Brain pericyte (primary cell): ENCODE data around the gene ARHGEF12.
A peak's percentile ranks its signal among the peaks of the same experiment; 100 is the strongest.

Source experiments
- DNase-seq: peaks from one replicate; pipeline ENCODE4 v3.0.0-alpha.2; 2012; ENCODE audit warnings: low read depth, low spot score

The ARHGEF12 gene

DNA sequence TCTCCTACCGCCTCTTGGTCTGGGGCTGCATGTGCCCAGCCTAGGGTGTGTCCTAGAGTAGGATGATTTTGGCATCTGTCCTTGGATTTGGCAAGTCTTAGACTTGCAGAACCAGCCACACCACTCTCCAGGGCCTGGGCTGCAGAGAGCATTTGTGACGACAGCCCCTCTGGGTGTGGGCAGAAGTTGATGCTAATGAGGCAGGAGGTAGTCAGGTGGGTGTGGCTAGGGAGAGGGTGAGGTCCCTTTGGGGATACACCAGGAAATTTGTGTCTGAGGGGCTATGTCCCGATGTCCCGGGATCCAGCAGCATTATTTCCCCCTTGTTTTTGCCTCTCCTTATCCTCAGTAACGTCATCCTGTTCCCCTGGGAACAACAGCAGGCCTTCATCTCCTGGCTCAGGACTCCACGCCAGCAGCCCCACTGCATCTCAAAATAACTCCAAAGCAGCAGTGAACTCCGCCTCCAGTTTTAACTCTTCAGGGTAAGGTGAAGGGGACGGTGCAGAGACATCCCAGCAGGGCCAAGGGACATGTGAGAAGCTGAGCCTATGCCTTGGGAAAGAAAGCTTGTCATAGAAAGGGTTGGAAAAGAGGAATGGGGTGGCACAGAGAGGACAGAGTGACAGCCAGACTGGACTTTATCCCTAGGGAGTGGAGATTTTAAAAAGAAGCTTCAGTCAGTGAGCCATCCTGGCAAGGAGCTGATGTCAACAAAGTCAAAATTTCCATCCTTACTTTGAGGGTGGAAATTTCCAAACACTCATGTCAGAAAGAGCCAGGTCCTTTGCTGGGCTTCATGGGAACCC, 19.1 kb upstream of the ARHGEF12 start:
- no peak for DNase-seq

DNA sequence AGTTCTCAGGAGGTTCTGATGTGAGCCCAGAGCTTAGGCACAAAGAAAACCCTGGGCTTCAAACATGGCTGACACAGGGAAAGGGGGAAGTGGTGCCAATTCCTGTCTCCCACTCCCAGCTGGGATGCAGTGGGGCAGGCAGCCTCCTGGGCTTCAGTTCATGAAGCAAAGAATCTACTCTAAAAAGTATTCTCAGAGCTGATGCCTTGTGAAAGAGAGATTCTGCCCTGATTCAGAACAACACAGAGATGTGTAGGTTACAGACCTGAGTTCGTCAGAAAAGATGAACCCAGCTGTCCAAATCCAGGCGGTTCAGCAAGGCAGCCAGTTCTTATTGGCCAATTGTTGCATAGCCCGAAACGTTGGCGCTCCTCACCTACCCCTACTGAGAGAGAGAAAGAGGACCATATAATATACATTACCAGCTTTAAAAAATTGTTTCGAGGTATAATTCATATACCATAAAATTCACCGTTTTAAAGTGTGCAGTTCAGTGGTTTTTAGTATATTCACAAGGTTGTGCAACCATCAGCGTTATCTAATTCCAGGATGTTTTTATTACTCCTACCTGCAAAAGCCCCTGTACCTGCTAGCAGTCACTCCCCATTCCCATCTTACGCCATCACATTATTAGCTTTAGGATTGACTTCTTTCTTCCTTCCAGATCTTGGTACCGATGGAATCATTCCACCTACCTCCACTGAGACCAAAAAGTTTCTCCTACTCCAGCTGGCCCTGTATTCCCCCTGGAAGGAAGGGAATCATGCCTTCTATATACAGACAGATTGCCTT, 18.3 kb upstream of the ARHGEF12 start:
- DNase-seq: no peak

DNA sequence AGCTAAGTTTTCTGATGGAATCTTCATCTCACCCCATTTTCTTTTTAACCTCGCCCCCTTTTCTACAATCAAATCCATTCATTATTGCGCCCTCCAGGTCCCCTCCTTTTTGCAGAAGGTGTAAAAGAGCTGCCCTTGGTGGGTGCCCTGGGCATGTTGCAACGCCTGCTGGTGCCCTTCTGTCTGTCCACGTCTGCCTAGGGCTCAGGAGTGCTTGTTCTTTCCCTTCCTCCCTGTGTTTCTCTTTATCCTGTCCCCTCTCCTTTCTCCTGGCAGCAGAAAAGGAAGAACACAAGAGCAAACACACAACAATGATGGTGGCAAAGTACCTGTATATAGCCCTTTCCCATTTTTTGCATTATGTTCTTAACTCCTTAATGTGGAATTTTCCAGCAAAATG, 17.3 kb upstream of the ARHGEF12 start:
- DNase-seq: no peak

DNA sequence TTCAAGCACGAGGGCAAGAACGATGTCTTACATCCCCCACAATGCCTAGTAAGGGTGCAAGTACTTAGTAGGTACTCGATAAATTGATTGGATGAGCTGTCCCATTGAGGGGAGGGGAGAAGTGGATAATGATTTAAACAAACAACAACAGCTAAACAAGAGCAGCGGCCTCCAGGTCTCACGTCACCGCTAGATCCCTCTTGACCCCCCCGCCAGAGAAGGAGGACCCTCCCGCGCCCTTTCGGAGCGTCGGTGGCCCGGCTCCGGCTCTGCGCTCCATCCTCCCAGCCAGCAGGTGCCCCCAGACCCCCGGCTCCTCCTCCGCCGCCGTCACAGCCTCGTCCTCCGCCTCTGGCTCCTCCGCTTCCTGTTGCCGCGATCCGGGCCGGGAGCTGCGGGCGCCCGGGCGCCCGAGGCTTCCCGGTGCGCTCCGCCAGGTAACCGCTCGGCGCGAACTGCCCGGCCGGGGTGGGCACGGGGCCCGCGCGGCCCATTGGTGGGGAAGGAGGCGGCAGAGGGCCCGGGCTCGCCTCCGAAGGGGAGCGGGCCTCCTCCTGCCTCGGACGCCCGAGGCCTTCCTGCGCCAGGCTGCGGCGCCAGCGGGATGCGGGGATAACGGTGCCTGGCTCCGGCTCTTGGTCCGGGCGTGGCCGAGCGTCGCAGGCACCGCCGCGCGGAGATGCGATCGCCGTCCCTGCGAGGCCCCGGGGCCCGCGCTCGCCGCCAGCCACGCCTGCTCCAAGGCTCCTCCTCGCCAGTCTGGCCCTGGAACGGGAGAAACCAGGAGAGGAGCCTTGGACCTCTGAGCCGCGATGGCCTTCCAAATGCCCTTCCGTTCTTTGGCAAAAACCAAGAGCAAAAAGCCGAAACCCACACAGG, 11.0 kb upstream of the ARHGEF12 start, which contains the start of gene TLCD5:
Gene TLCD5, plus strand, starts transcription at position 368 of the 879 bp plus-strand sequence. CDS start 2,143 bp downstream, outside the sequence.
- DNase-seq: no peak

DNA sequence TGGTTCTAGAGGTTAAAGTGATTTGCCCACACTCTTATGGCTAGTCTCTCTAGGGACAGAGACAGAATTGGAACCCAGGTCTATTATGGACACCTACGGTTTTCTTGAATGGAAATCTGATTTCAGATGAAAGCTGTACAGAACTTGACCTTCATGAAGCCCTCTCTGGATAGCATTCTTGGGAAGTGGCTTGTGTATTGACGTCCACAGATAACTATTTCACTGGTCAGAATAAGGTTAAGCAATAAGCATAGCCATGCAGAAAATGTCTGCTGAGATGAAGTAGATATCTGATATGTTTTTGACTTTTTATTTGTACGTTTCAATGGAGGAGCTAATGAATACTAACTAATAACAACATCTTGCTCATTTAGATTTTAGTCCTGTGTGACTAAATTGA, 10.0 kb upstream of the ARHGEF12 start:
- no peak for DNase-seq

DNA sequence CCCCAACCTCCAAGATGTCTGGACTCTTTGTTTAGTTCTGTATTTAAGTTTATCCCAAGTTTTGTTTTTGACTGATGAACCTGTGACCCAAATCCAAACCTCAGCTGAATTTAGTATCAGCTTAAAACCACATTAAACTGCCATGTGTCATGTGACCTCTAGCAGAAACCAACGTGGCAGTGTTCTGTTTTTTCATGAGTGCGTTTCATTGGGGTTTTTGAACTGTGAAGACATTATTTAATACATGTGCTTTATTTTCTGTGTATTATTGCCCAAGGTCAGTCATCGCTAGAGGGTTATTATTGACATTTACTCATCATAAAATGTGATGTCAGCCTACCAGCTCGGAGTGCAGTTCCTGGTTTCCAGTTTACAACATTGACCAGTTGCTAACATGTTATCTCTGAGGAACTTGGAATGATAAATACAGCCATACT, 9.3 kb upstream of the ARHGEF12 start:
- no peak for DNase-seq

DNA sequence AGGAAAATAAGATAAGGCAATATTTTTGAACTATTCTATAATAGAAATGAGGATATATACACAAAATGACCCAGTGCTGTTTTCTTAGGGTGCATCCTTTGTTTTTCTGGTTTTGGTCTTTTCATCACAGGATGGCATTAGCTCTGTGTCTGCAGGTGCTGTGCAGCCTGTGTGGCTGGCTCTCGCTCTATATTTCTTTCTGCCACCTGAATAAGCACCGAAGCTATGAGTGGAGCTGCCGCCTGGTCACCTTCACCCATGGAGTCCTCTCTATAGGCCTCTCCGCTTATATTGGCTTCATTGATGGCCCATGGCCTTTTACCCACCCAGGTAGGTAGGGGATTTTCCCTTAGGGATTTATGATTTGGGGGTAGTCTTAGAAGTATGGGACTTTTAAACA, 8.9 kb upstream of the ARHGEF12 start:
- no peak for DNase-seq

DNA sequence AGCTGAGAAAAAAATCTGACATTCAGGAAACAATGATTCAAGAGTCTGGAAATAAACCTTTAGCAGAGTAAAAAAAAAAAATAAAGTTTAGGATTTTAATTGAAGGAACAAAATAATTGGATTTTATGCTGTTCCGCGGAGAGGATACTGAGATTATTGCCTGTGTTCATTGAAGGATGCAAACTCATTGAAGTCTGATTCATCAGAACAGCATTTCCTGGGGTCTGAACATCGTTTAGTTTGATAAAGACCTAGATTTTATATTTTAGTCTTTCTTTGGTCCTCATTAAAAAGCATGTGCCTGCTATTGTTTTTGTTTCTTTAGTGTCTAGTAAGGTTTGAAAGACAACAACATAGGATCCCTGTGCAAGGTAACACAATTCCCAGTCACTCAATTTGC, 6.7 kb upstream of the ARHGEF12 start:
- DNase-seq: no peak

DNA sequence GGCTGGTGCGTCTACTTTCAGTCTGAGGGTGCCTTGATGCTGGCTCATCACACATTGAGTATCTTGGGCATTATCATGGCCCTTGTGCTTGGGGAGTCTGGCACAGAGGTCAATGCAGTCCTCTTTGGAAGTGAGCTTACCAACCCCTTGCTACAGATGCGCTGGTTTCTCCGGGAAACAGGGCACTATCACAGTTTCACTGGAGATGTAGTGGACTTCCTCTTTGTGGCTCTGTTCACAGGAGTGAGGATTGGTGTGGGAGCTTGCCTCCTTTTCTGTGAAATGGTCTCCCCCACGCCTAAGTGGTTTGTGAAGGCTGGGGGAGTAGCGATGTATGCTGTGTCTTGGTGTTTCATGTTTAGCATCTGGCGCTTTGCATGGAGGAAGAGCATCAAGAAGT, 6.2 kb upstream of the ARHGEF12 start:
- no peak for DNase-seq

DNA sequence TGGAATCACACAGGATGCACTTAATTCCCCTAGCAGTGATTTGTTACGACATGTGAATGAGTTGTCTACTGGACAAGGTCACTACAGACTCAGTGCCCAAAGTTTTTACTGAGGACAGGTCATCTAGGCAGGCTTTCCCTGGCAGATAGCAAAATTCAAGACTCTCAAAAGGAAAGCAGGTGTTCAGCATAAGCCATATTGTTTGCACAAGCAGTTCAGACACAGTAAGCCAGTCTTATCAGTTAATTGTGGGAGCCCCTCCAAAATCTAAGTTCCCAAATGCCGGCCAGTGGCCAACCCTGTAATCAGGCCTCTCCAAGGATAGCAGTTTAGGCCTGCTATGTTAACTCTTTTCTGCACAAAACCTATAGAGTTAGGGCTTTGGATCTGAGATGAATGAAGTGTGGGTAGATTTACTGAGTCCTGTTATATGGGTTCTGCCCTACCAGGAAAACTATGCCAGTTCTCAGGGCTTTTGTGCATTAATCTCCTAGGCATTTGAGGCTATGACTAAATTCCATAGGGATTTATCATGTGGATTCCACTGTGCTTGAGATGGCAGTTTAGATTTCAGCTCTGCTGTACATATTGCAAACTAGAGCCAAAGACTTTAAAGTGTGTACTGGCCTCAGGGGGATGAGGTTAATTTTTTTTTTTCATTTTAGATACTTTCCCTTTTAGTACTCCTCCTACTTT, 4.8 kb upstream of the ARHGEF12 start:
- no peak for DNase-seq

DNA sequence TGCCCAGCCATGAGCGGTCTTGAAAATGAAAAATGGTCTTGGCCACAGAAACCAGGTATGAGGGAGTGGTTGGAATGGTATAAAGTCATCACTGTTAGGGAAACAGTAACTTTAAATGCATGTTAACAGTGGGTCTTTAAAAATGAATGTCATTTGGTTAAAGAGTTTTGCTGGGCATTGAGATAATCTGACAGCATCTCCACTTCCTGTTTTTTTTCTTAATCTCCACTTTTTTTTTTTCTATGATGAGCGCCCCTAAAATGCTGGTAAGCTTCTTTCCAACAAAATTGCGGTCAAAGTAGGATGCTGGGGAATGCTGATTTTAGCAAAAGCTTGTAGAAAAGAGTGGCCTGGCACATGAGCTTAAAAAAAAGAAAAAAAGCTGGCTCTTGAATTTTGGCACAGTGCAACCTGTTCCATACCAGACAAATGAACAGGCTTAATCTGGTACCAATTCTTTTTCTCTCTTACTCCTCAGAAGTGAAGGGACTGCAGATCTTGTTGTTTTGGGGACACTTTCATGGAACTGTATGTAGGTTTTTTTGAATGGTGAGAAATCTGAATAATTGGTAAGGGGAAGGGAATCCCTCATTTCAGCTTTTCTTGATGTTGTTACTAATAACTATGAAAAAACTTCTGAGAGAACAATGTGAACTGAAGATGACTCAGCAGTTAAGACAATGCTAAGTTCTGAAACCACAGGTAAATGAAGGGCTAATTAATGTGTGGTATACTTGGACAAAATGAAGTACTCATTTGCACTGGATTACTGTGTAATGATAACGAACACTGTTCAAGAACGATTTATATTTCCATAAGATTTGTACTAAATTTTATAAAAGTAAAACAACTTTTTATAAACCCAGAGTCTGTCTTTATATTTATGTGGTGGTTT, 3.1 kb upstream of the ARHGEF12 start:
- DNase-seq: no peak

DNA sequence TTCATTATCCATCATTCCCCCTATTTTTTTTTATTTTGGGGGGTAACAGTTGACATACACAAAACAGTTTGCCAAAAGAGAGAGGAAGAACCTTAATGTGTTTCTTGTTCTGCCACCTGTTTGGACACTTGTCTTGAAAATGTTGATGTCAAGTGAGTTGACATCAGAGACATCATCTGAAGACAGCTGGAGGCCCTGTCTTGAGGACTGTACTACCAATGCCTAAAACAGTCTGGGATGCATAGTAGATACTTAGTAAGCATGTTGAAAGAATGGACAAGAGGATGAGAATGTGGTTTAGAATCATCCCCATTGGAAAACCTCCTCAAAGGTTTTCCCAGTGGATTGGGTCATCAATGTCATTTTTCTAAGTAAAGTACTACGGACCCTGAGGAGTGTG, 2.4 kb upstream of the ARHGEF12 start:
- DNase-seq: no peak

DNA sequence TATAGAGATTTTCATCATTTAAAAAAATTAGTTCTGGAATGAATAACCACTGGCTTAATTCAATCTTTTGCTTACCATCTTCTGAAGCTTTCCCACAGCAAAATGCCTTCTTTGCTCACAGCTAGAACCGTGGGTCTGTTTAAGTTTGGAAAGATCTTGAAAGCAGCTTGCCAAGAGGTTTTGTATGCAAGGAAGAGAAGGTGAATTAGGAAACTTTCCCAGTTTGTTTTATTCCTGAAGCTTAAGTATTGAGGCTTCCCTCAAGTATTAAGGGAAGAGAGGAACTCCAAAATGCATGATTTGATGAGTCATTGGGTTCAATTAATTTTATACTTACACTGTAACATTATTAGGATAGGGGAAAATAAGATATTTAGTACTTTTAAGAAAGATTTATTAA, 1.9 kb upstream of the ARHGEF12 start:
- no peak for DNase-seq

DNA sequence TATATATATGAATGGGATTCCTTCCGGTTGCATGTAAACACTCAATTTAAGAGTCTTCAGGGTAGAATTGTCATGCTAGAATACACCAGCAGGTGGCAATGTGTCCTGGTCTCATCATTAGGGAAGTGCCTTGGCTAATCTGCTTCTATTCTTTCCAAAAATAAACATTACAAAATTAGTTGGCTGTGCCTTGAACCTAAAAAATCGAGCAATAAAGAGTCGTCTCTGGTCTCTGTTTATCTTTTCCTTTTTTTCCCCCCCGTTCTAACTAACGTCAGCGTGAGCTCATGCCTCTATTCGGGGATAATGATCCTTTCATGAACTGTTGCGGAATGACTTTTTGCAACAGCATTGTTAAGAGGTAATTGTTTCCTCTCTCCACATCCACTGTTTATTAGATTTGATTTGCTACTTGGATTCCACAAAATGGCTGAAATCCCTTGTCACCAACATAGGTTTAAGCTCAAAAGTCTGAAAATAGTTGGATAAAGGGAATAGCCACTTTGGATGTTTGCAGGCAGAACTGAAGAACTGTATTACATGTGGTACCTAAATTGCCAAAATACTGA, 1.2 kb upstream of the ARHGEF12 start:
- peak; percentile 53 for DNase-seq

DNA sequence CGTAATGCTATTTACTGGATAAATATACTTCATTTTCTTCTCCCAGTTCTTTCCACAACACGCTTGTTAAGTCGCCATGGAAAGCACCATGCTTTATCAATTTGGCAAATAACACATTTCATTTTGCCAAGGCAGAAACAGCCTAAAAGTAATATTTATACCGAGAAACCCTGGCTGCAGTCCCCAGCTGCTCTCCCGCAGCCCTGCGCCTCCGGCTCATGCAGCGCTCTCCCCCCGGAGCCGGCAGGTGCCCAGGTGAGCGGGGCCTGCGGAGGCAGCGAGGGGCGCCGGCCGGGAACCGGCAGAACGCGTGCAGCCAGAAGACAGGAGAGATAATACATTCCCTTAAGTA, 681 bp upstream of the ARHGEF12 start:
- no peak for DNase-seq

DNA sequence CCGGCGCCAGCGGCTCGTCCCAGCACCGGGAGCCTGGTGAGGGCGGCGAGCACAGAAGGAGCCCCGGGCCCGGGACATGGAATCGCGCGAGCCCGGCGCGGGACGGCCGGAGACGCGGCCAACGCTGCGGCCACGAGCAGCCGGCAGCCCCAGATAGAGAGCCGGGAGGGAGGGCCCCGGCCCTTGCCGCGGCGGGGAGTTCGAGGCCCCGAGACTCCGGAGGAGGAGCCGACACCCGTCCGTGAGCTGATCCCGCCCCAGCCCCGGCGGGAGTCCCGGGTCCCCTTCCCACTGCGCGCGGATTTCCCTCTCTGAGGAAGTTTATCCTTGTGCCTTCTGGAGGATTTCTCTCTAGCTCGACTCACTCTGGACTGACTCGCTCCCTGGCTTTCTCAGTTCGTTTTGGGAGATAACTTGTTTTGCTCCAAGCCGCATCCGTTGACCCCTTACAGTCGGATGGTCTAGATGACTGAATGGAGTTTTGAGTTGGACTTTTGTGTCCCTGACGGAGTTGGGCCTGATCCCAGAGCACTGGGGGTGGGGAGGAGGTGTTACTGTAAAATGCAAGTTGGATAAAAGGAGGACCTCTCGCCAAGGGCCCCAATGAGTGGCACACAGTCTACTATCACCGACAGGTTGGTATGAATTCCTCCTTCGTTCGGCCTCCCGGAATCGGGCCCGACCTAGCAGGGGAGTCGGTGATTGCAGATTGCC, 585 bp downstream of the ARHGEF12 start:
- DNase-seq: no peak

DNA sequence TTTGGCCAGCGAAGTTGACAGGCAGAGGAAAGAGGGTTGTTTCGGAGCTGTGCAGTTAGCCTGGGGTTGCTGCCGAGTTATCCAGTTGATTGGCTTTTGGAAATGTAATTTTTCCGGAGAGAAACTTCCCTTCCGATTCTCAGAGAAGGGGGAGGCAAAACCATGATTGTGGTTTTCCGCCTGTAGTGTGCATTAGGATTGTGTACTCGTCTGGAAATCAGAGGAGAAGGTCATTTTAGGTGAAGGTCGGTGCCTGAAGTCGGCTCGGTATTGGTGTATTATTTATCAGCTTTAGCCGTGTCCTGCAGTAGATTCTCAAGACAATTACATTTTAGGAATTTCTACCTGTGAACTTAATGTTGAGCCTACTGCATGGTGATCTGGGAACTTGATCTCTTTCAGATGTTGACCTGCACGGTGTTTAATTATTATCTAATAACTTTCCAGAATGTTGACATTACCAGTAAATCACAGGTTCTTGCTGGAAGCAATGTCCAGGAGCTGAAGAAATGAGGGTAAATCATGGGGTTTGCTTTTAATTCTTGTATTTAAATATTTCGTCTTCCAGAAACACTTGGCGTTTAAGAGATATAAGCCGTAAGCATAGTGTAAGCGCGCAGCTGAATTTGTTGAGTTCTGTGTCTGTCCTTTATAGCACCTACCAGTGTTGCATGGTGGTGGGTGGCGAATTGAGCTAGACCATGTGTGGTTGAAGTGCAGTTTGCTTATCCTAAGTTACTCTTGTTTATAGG, 1.3 kb downstream of the ARHGEF12 start:
- no peak for DNase-seq

DNA sequence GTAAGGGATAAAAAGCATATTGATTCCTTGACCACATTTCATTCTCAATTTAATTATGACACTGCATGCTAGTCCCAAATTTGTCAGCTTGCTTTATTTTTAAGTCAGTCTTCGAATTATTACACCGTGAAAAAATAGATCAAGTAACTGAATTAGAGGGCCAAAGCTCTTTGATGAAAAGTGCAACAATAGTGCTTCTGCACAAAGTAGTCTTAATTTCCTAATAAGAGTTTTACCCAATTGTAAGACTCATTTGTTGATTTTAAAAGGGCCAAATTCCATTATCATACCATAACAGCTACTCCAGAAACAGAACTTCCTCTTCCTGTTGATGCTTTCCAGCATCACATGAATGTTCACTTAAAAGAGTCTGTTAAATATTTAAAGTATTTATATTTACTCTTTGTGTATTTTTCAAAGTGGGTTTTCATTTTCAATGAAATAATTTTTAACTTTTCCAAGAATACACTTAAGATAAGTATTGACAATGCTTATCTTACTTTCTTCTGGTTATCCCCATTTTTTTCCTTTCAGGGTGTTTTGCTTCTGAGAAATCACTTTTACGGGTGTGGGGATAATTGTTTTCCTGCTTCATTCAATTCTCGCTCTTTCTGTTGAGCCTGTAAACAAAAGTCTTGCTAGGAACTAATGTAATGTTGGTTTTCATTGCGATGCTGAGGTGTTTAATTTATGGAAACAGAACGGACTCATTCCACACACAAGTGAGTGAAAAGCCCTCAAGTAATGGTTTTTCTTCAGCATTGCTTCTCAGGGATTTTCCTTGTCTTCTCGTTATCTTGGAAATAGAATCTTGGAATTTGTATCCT, 2.1 kb downstream of the ARHGEF12 start:
- no peak for DNase-seq
